ENCODE data around the gene TLE5.
"Not testable (repeated sequence)": the region's sequence is repeated elsewhere in the genome, so short reads cannot be mapped to it uniquely, and the experiment has no call there.

Gene TLE5

DNA sequence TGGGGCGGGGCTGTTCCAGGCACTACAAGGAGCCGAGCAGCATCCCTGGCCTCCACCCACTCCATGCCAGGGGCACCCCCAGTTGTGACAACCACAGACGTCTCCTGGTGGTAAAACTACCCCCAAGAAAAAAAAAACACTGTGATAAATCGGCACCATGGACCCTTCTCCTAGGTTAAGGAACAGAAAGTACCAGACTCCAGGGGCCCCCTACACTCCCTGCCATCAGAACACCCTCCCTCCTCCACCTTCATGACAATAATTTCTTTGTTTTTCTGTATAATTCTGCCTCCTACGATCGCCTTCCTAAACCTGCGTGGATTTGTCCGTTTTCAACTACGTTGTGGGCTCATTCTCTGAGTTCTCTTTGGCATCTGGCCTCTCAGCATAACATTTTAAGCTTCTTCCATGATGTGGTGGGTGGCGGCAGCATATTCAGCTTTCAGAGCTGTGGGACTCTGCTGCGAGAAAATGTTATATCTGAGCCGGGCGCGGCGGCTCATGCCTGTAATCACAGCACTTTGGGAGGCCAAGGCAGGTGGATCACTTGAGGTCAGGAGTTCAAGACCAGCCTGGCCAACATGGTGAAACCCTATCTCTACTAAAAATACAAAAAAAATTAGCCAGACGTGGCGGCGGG, 41.9 kb downstream of the TLE5 start:
- DNase-seq = no peak

DNA sequence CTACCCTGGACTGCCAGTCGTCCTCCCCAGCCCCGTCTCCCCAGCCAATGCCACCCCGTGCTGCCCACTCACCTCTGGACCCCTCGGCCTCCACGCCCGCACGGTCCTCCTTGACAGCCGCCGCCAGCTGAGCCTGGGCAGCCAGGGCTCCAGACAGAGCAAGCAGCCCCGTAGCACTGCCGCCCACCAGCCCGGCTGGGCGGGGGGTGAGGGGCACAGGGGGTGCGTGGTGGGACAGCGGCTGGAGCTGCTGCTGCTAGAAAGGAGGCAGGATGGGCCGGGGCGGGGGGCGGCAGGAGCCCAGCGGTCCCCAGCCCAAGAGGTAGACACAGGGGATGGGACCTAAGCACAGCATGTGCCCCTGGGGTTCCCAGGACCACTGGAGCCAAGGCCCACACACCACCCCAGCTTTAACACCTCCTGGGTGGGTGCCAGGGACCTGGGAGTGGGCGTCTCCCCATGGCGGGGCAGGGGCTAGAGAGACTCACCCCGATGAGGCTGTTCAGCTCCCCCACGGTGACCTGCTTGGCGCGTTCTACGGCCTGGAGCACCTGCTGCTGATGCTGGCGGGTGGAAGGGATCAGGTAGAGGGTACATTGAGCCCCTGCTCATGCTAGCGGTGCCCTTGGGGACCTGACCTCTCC, 43.0 kb downstream of the TLE5 start:
- DNase-seq = no peak

DNA sequence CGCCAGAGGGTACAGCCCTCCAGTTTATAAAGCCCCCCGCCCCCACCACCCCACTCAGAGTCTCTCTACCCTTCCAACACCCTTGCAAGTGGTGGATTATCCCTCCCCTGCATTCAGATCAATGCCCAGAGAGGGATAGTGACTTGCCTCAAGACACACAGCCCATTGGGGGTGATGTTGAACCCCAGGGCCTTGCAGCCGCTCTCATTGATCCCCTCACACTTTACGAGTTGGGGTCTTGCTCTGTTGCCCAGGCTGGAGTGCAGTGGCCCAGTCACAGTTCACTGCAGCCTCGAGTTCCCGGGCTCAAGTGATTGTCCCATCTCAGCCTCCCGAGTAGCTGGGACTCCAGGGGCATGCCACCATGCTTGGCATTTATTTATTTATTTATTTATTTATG, 44.4 kb downstream of the TLE5 start:
- no peak for DNase-seq

DNA sequence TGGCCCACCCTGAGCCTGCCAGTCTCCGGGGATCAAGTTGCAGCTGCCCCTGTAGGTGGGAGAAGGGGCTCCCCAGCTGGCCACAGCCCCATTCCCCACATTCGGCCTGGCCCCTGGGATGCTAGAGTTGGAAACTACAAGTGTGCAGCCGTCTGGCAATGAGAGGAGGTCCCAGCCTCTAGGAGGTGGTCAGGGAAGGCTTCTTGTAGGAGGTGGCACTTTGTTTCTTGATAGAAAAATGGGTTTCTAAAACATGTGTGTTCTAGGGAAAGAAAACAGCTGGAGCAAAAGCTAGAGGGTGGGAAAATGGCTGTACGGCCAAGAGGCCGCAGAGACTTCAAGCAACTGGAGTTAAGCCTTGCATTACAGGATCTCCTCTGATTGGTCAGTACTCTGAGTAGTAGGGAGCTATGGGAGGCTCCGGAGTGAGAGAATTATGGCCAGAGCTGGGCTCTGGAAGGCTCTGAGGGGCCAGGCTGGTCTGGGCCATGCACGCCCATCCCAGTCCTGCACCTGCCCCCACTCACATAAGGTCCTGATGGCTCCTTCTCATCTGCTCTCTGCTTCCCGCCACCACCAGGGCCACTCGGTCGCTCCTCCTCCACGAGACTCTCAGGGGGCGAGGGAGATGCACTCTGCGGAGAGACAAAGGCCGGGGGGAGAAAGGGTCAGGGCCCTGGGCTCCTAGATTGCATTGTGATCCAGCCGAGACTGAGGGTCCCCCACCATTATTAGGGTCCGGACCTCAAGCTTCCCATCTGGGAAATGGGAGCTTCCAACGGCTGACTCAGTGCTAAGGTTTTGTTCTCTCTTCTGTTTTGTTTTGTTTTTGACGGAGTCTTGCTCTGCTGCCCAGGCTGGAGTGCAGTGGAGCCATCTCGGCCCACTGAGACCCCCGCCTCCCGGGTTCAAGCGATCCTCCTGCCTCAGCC, 46.9 kb downstream of the TLE5 start:
- DNase-seq = no peak

DNA sequence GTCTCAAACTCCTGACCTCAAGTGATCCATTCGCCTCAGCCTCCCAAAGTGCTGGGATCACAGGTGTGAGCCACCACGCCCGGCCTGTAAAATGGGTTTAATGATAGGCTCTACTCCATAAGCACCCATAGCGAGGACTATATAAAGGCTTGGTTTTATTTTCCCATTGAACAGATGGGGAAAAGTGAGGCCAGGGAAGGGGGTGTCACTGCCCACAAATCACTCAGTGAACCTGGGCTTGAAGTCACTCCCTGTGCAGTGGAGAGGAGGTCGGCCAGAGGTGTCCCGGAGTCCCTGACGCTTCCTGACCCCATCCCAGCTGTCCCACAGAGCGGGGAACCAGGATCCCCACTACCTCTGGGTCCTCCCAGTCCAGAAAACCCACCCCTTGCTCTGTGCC, 48.2 kb downstream of the TLE5 start:
- no peak for DNase-seq

DNA sequence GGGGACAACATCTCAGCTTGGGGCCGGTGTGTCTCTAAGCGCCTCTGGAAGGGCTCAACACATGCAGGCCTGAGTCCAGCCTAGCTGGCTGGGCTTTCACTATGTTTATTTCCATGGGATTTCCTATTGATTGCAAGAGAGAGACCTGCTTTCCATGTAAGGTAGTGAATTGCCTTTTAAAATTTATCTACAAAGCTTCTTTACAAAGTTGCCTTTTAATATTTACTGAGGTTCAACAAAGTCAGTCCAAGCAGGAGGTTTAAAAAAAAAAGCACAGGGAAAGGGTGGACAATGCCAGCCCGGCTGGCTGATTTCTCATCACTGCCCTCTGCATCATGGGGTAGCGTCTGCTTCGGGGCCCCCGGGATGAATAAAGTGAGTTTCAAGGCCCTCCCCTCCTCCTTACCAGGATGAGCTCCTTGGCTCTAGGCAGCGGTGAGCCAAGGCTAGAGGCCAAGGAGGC, 49.0 kb downstream of the TLE5 start:
- no peak for DNase-seq

DNA sequence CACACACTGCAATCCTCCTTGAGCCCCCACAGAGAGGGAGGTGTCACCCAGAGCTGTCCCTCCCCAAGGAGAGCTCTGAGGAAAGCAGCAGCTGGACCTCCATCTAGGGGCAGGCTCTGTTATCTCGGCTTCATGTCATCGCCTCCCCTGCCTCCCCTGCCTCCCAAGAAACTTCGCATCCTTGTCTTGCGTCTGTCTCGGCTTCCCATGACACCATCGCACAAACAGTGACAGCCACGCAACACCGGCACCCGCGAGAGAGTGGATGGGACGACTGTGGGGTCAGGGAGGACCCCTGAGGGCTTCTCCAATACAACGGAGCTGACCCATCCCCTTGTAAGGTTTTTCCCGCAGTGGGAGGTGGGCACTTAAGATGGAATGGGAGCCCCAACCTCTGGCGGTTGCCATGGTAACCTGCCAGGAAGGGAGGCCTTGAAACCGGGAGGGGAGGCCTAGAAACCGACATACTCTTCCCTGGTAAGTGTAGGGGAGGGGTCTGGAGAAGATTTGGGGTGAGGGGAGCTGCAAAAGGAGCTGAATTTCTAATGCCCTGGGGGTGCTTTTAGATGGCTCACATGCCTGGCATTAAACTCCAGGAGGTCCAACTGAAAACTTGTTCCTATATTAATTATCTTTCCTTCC, 49.6 kb downstream of the TLE5 start:
- DNase-seq = no peak

DNA sequence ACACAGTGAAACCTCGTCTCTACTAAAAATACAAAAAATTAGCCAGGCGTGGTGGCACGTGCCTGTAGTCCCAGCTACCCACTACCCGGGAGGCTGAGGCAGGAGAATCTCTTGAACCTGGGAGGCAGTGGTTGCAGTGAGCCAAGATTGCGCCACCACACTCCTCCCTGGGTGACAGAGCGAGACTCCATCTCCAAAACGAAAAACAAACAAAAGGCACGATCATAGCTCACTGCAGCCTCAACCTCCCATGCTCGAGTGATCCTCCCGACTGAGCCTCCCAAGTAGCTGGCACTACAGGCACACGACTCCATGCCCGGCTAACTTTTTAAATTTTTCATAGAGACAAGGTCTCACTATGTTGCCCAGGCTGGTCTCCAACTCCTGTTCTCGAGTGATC, 50.2 kb downstream of the TLE5 start:
- not testable (repeated sequence) for DNase-seq

DNA sequence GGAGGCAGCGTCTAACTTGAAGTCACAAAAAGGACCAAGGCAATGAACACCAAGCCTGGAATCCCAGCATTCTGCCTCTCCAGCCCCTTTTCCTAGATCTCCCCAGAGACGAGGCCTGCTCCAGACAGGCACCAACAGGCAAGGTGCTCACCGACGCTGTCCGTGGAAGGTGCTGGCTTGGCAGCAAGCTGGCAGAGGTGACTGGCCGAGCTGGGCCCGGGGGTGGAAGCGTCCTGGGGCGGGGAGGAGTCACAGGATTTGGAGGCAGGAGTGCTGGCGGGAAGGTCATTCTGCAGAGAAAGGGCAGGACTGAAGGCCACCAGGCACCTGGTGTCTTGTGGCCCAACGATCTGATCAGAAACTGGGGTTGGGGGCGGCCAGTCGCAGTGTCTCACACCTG, 51.4 kb downstream of the TLE5 start:
- DNase-seq = no peak

DNA sequence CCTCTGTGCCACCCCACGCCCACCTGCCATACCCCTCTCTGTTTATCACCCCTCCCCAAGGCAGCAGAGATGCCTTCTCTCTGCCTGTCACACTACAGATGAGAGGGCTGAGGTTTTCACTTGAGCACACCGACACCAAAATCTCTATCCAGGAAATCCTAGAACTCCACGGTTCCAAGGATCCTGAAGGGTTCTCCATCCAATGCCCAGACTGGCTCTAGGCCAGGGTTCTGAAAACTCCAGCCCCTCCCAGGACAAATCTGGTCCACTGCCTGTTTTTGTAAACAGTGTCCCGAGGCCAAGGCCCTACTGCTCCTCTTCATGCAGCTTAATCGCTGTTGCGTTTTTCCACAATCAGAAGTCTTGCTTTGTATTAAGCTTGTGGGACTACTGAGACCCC, 53.3 kb downstream of the TLE5 start:
- no peak for DNase-seq

DNA sequence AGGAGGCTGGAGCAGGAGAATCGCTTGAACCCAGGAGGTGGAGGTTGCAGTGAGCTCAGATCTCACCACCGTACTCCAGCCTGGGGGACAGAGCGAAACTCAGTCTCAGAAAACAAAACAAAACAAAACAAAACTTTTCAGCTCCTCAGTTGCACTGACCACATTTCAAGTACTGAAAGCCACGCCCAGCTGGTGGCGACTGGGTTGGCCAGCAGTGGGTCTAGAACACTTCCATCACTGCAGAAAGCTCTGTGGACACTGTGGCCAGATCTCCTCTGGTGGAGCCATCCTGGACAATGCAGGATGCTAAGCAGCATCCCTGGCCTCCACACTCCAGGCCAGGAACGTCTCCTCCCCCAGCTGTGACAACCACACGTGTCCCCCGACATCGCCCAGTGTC, 54.3 kb downstream of the TLE5 start:
- no peak for DNase-seq

DNA sequence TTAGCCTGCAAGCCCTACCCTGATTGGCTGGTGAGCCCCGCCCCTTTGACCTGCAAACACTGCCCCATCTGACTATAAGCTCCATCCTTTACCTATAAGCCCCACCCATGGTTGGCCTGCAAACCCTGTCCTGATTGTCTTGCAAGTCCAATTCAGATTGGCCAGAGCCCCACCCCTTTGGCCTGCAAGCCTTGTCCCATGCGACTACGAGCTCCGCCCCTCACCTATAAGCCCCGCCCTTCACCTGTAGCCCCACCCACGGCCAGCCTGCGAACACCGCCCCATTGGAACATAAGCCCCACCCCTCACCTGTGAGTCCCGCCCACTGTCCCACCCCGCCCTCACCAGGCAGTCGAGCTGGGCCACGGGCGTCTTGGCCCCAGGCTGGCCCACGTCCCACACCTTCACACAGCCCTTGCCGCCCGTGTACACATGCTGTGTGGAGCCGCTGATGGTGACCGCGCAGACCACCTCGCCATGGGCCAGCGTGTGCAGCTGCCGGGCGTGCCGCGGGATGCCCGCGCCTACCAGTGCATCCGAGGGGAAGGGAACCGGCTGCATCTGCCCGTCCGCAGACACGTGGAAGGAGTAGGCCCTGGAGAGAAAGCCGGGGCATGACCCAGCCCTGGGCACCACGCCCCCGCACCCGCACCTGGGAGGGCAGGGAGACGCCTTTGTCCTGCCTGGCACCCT, 56.1 kb downstream of the TLE5 start:
- no peak for DNase-seq

DNA sequence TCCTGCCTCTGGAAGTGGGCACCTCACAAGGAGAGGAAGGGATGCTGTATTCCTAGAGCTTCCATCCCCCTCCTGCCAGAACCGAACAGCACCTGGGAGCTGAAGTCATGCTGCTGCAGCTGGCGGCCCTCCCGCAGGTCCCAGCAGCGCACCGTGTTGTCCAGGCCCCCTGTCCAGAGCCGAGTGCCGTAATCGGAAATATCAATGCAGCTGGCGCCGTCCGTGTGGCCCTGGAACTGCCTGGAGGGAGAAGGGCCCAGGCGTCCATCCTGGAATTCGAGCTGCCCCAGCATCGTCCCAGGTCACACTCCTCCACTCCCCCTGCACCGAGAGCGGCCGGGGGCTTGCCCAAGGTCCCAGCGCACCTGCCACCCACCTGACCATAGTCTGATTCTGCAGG, 57.0 kb downstream of the TLE5 start:
- no peak for DNase-seq

DNA sequence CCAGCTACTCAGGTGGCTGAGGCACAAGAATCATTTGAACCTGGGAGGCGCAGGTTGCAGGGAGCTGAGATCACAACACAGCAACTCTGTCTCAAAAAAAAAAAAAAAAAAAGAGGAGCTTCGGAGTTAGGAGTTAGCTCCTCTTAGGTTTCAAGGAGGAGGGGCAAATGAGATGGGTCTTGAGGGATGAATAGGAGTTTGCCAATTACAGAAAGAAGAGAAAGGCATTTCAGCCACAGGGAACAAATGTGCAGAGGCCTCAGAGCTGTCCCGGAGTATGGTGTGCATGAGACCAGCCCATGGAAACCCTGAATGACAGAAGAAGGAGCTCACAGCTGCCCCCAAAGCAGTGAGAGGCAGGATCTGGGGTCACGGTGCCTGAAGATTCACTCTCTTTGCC, 57.8 kb downstream of the TLE5 start:
- DNase-seq = no peak

DNA sequence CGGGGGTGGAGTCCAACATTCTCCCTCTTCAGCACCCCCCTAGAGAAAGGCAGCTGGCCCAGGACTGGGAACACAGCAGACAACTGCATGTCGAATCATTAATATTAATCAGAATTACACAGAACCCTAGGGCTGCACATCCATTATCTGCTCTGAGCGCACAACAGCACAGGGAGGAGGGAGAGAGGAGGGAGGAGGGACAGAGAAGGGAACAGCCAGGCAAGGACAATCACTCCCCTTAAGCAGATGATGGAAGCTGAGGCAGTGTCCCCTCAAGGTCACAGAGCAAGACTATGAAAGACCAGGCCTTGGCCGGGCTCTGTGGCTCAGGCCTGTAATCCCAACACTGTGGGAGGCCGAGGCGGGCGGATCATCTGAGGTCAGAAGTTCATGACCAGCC, 59.2 kb downstream of the TLE5 start:
- no peak for DNase-seq
